Measurements from ENCODE around the gene SEMA3B.
"Not testable (repeated sequence)": the region's sequence is repeated elsewhere in the genome, so short reads cannot be mapped to it uniquely, and the experiment has no call there.

SEMA3B gene

GRCh38 chr3:50260027-50260941 lies 8.7 kb upstream of the SEMA3B start:
- peak; percentile 88 for DNase-seq

- DNase-seq = no peak
Observed at GRCh38 chr3:50260942-50261441, 8.0 kb upstream of the SEMA3B start.

GRCh38 chr3:50261505-50261904 lies 7.4 kb upstream of the SEMA3B start:
- no peak for DNase-seq

GRCh38 chr3:50262200-50262599 lies 6.7 kb upstream of the SEMA3B start:
- DNase-seq = not testable (repeated sequence)

GRCh38 chr3:50262778-50263177 lies 6.2 kb upstream of the SEMA3B start:
- DNase-seq = no peak

- DNase-seq = no peak
Observed at GRCh38 chr3:50263478-50264382, 5.2 kb upstream of the SEMA3B start.

GRCh38 chr3:50264383-50264963 lies 4.5 kb upstream of the SEMA3B start:
- DNase-seq = no peak

- no peak for DNase-seq
Observed at GRCh38 chr3:50264964-50265485, 3.9 kb upstream of the SEMA3B start.

- no peak for DNase-seq
Observed at GRCh38 chr3:50265571-50265970, 3.4 kb upstream of the SEMA3B start.

GRCh38 chr3:50266017-50266416 lies 2.9 kb upstream of the SEMA3B start:
- DNase-seq = no peak

GRCh38 chr3:50266836-50267235 lies 2.1 kb upstream of the SEMA3B start:
- no peak for DNase-seq

GRCh38 chr3:50267280-50267913 lies 1.6 kb upstream of the SEMA3B start:
- DNase-seq = no peak

GRCh38 chr3:50268276-50268675 lies 671 bp upstream of the SEMA3B start:
- DNase-seq = no peak

GRCh38 chr3:50269460-50269859 lies 513 bp downstream of the SEMA3B start:
- no peak for DNase-seq

GRCh38 chr3:50269977-50270413 lies 1.0 kb downstream of the SEMA3B start:
- DNase-seq = no peak

- DNase-seq = no peak
Observed at GRCh38 chr3:50270422-50271224, 1.7 kb downstream of the SEMA3B start.

GRCh38 chr3:50271314-50271936 lies 2.5 kb downstream of the SEMA3B start:
- DNase-seq = no peak

- not testable (repeated sequence) for DNase-seq
Observed at GRCh38 chr3:50272538-50272910, 3.6 kb downstream of the SEMA3B start.

- DNase-seq = peak; percentile 89
Observed at GRCh38 chr3:50272911-50273688, 4.2 kb downstream of the SEMA3B start.

- no peak for DNase-seq
Observed at GRCh38 chr3:50273689-50274065, 4.7 kb downstream of the SEMA3B start.

Measured in activated T-cell treated with anti-CD3 and anti-CD28 coated beads, Interleukin-2, amount 50 U/mL, for 1 hour (primary cell).